Choroid plexus epithelial cell (primary cell): ENCODE results near the gene CAPN12.

Source experiments
- DNase-seq: peaks from one replicate; pipeline ENCODE4 v3.0.0-alpha.2; 2010; ENCODE audit warnings: low read depth
- H3K4me3 ChIP-seq: 2 replicates; pipeline ENCODE4 v1.5.1; 2011; ENCODE audit warnings: low read depth, mild to moderate bottlenecking, control low read depth, low read length, moderate library complexity
- TF ChIP-seq, protein P1 (sequence below): conservative IDR thresholded peaks from 2 replicates; pipeline ENCODE4 v1.5.1; 2011; ENCODE audit warnings: low read depth, mild to moderate bottlenecking, control low read depth, inconsistent platforms, low read length, moderate library complexity

The CAPN12 gene

DNA sequence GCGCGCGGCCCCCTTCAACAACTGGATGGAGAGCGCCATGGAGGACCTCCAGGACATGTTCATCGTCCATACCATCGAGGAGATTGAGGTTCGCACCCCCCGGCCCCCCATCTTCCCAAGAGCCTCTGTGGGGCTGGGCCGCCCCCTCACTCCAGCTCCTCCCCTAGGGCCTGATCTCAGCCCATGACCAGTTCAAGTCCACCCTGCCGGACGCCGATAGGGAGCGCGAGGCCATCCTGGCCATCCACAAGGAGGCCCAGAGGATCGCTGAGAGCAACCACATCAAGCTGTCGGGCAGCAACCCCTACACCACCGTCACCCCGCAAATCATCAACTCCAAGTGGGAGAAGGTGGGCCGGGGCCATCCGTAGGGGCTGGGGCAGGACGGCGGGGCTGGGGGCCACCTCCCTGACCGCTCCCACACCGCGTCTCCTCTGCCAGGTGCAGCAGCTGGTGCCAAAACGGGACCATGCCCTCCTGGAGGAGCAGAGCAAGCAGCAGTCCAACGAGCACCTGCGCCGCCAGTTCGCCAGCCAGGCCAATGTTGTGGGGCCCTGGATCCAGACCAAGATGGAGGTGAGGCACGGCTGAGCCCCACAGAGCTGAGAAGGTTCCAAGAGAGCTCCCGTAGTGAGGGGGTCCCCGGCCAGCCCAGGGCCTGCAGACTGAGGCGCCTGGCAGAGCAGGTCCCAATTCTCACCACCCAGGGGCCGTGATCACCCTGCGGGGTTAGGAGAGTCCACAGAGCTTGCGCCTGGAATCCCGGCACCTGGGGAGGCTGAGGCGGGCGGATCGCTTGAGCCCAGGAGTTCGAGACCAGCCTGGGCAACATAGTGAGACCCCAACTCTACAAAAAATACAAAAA, 20.1 kb downstream of the CAPN12 start:
- TF ChIP-seq, protein P1, sequence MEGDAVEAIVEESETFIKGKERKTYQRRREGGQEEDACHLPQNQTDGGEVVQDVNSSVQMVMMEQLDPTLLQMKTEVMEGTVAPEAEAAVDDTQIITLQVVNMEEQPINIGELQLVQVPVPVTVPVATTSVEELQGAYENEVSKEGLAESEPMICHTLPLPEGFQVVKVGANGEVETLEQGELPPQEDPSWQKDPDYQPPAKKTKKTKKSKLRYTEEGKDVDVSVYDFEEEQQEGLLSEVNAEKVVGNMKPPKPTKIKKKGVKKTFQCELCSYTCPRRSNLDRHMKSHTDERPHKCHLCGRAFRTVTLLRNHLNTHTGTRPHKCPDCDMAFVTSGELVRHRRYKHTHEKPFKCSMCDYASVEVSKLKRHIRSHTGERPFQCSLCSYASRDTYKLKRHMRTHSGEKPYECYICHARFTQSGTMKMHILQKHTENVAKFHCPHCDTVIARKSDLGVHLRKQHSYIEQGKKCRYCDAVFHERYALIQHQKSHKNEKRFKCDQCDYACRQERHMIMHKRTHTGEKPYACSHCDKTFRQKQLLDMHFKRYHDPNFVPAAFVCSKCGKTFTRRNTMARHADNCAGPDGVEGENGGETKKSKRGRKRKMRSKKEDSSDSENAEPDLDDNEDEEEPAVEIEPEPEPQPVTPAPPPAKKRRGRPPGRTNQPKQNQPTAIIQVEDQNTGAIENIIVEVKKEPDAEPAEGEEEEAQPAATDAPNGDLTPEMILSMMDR, result no peak
- H3K4me3 ChIP-seq, result no peak overlapping the region
- DNase-seq, result no peak

DNA sequence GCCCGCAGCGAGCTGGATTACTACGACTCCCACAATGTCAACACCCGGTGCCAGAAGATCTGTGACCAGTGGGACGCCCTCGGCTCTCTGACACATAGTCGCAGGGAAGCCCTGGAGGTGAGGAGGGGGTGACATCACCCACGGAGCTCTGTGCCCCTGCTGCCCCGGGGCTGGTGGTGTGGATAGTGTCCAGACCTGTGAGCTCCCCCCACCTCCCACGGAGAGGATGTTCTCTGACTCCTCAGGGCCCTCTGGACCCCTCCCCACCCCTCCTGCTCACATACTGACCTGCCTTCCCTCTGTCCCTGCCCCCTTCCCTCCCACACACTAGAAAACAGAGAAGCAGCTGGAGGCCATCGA, 20.7 kb downstream of the CAPN12 start:
- no peak overlapping the region for H3K4me3 ChIP-seq
- TF ChIP-seq, protein P1, result no peak
- no peak for DNase-seq

DNA sequence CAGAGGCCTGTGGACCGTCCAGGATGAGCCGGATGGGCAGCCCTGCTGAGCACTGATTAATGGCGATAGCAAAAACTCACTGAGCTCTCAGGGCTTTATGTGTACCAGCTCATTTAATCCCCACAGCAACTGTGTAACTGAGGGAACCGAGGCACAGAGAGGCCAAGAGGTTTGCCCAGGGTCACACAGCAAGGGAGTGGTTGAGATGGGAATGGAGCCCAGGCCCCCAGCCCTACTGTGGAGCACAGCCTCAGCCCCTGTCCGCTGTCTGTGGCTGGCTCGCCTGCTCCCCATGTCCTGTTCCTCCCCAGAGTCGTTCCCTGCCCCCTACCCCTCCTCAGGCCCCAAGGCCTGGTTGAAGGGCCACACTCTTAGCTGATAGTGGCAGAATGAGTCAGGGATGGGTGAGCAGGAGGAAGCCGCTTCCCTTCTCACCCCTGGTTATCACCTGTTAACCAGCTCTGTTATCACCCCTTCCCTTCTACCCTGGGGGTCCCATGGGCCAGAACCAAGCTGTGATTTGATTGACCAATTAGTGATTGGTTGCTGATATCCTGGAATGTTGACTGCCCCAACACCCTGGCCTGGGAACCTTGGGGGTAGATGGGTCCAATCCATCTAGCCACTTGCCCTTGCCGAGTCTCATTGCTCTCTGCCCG, 21.2 kb downstream of the CAPN12 start:
- DNase-seq, result no peak
- TF ChIP-seq, protein P1, result no peak
- H3K4me3 ChIP-seq, result no peak overlapping the region

DNA sequence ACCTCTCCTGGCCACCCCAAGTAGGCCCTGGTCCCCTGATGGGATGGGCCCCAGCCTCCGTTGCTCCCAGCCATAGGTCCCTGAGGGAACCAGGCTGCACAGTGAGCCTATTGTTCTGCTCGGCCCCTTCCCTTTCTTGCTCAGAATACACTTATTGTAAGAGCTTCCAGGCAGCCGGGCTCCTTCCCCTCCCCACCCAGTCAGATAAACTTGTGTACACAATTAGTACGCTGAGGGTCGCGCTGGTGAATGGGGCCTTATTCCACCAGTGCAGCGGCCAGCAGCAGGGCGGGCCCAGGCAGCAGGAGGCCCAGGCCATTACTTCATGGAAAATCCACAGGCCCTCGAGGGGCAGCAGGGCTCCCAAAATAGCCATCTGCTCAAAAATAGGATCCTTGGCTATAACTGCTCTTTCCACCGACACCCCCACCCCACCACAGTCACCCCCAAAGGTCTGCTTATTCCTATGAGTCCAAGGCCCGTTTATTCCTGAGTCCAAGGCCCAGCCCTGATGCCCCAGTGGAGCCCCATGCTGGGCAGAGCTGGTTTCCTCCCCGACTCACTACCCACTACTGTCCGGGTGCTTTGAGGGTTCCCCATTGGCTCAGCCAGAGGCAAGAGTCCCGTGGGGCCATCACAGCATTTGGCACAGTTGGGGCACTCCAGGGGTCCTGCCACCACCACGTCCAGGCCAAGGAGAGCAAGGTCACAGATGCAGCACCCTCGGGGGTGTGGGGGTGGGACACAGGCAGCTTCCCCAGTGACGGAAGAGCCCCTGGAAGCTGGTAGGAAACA, 22.1 kb downstream of the CAPN12 start:
- no peak for DNase-seq
- H3K4me3 ChIP-seq, result no peak overlapping the region
- TF ChIP-seq, protein P1, result no peak

DNA sequence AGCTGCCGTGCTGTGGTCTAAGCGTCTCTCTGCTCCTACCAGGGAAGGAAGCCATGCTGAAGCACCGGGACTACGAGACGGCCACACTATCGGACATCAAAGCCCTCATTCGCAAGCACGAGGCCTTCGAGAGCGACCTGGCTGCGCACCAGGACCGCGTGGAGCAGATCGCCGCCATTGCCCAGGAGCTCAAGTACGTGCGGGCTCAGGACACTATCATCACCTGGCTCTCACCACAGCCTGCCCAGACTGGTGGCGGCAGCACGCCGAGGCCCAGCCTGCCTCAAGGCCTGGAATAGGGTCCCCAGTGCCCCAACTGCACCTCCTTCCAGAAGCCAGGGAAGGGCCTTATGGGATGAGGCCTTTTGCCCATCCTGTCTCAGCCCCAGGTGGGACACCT, 22.8 kb downstream of the CAPN12 start:
- TF ChIP-seq, protein P1, result no peak
- no peak for DNase-seq
- no peak overlapping the region for H3K4me3 ChIP-seq

DNA sequence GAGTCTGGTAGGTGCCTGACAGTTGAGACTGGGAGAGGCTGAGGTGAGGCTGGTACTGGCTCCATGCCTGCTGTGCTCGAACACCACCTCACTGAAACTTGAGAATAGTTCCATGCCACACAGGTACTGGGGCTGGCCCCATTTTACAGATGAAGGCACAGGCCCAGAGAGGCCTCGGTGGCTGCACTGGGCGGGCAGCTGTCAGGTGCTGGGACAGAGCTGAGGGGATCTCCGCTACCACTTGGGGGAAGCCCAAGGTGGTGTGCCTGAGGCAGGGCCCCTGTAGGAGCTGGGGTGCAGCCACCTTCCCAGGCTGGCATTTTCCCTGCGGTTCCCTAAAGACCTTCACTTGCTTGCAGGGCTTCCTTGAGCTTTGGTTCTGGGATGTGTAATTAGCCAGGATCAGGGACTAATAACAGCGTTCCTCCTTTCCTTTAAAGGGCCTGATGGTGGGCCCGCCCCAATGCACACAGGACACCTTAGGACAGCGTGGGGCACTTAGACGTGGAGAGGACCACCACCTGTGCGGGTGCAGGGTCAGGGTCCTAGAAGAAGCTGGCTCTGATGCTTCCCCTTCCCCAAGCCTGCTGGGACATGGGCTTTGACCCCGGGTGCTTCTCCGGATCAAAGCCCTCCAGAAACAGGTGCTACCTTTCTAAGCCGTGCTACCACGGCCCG, 23.6 kb downstream of the CAPN12 start:
- no peak for DNase-seq
- TF ChIP-seq, protein P1, result no peak

More for the DNA sequence above, 23.6 kb downstream of the CAPN12 start:
- H3K4me3 ChIP-seq, result no peak overlapping the region
